ENCODE results near the gene PPP2R5D.

PPP2R5D gene

GRCh38 chr6:42963855-42964605, 20.3 kb upstream of the PPP2R5D start:
- no peak for DNase-seq (ENCODE audit: low read depth)

GRCh38 chr6:42966571-42966970, 17.8 kb upstream of the PPP2R5D start:
- DNase-seq (ENCODE audit: low read depth) = no peak

- DNase-seq (ENCODE audit: low read depth) = no peak
These were observed 17.1 kb upstream of the PPP2R5D start for GRCh38 chr6:42967228-42967627.

- DNase-seq (ENCODE audit: low read depth) = no peak
These were observed 16.2 kb upstream of the PPP2R5D start for GRCh38 chr6:42968126-42968701.

GRCh38 chr6:42968783-42969182, 15.6 kb upstream of the PPP2R5D start:
- DNase-seq (ENCODE audit: low read depth) = no peak

- no peak for DNase-seq (ENCODE audit: low read depth)
These were observed 14.9 kb upstream of the PPP2R5D start for GRCh38 chr6:42969431-42969830.

- DNase-seq (ENCODE audit: low read depth) = no peak
These were observed 14.4 kb upstream of the PPP2R5D start for GRCh38 chr6:42969934-42970333.

GRCh38 chr6:42970871-42971612, 13.3 kb upstream of the PPP2R5D start:
- no peak for DNase-seq (ENCODE audit: low read depth)

GRCh38 chr6:42971746-42972327, 12.5 kb upstream of the PPP2R5D start:
- no peak for DNase-seq (ENCODE audit: low read depth)

GRCh38 chr6:42973926-42974325, 10.4 kb upstream of the PPP2R5D start:
- DNase-seq (ENCODE audit: low read depth) = no peak

GRCh38 chr6:42974919-42975505, 9.4 kb upstream of the PPP2R5D start:
- no peak for DNase-seq (ENCODE audit: low read depth)

- no peak for DNase-seq (ENCODE audit: low read depth)
These were observed 5.9 kb upstream of the PPP2R5D start for GRCh38 chr6:42978487-42978838.

- peak; percentile 79 for DNase-seq (ENCODE audit: low read depth)
These were observed 5.4 kb upstream of the PPP2R5D start, which contains the start of gene PEX6 for GRCh38 chr6:42978839-42979522. Gene PEX6 (minus strand): TSS chr6:42979181. CDS start chr6:42979150, 31 bp downstream.

- DNase-seq (ENCODE audit: low read depth) = no peak
These were observed 4.7 kb upstream of the PPP2R5D start for GRCh38 chr6:42979523-42980177.

GRCh38 chr6:42981836-42982235, 2.5 kb upstream of the PPP2R5D start:
- DNase-seq (ENCODE audit: low read depth) = no peak

GRCh38 chr6:42984924-42985475, 630 bp downstream of the PPP2R5D start:
- DNase-seq (ENCODE audit: low read depth) = no peak

GRCh38 chr6:42987533-42988451, 3.4 kb downstream of the PPP2R5D start:
- no peak for DNase-seq (ENCODE audit: low read depth)

- DNase-seq (ENCODE audit: low read depth) = no peak
These were observed 4.2 kb downstream of the PPP2R5D start for GRCh38 chr6:42988486-42989020.

- no peak for DNase-seq (ENCODE audit: low read depth)
These were observed 5.6 kb downstream of the PPP2R5D start for GRCh38 chr6:42989923-42990322.

GRCh38 chr6:42993445-42993844, 9.1 kb downstream of the PPP2R5D start:
- DNase-seq (ENCODE audit: low read depth) = no peak
